GM19240 (cell line): ENCODE data around the gene MED27.
"Not testable (repeated sequence)": the region's sequence is repeated elsewhere in the genome, so short reads cannot be mapped to it uniquely, and the experiment has no call there.

Experiments
- DNase-seq: peaks from one replicate; pipeline ENCODE4 v3.0.0; 2011; ENCODE audit warnings: low spot score; ENCODE audit not compliant: insufficient read length

The MED27 gene

GRCh38 chr9:132020272-132020671 is 59.4 kb downstream of the MED27 start:
- DNase-seq, result no peak

GRCh38 chr9:132019702-132020101 is 60.0 kb downstream of the MED27 start:
- DNase-seq, result no peak

- no peak for DNase-seq
Measured at GRCh38 chr9:132018957-132019405, 60.7 kb downstream of the MED27 start.

GRCh38 chr9:132016456-132016855 is 63.2 kb downstream of the MED27 start:
- no peak for DNase-seq

GRCh38 chr9:132015866-132016265 is 63.8 kb downstream of the MED27 start:
- no peak for DNase-seq

GRCh38 chr9:132014218-132014805 is 65.4 kb downstream of the MED27 start:
- no peak for DNase-seq

- DNase-seq, result no peak
Measured at GRCh38 chr9:132012704-132013357, 66.8 kb downstream of the MED27 start.

GRCh38 chr9:132011896-132012295 is 67.8 kb downstream of the MED27 start:
- DNase-seq, result no peak

- no peak for DNase-seq
Measured at GRCh38 chr9:132011309-132011708, 68.4 kb downstream of the MED27 start.

- not testable (repeated sequence) for DNase-seq
Measured at GRCh38 chr9:132010201-132010600, 69.5 kb downstream of the MED27 start.

- DNase-seq, result no peak
Measured at GRCh38 chr9:132008855-132009812, 70.5 kb downstream of the MED27 start.

GRCh38 chr9:132008184-132008803 is 71.4 kb downstream of the MED27 start:
- DNase-seq, result no peak

- no peak for DNase-seq
Measured at GRCh38 chr9:132007371-132008025, 72.2 kb downstream of the MED27 start.

GRCh38 chr9:132006677-132007370 is 72.8 kb downstream of the MED27 start:
- peak; percentile 37 for DNase-seq

GRCh38 chr9:132005899-132006298 is 73.8 kb downstream of the MED27 start:
- no peak for DNase-seq

GRCh38 chr9:132004323-132004722 is 75.3 kb downstream of the MED27 start:
- no peak for DNase-seq

GRCh38 chr9:132003896-132004295 is 75.8 kb downstream of the MED27 start:
- no peak for DNase-seq

- DNase-seq, result no peak
Measured at GRCh38 chr9:132003319-132003704, 76.4 kb downstream of the MED27 start.

GRCh38 chr9:132002643-132003318 is 76.9 kb downstream of the MED27 start:
- no peak for DNase-seq

GRCh38 chr9:132001567-132001966 is 78.1 kb downstream of the MED27 start:
- DNase-seq, result no peak
